ENCODE data around the gene C19orf38. TPM values are rescaled to one million over a fixed set of nuclear protein-coding genes. Genes with fewer than 3 reads are reported as not detected.

The C19orf38 gene
- total and polyA plus RNA-seq, 3 experiments from 2014 or later, result 0.44 to 0.48 TPM; not detected in 1

DNA sequence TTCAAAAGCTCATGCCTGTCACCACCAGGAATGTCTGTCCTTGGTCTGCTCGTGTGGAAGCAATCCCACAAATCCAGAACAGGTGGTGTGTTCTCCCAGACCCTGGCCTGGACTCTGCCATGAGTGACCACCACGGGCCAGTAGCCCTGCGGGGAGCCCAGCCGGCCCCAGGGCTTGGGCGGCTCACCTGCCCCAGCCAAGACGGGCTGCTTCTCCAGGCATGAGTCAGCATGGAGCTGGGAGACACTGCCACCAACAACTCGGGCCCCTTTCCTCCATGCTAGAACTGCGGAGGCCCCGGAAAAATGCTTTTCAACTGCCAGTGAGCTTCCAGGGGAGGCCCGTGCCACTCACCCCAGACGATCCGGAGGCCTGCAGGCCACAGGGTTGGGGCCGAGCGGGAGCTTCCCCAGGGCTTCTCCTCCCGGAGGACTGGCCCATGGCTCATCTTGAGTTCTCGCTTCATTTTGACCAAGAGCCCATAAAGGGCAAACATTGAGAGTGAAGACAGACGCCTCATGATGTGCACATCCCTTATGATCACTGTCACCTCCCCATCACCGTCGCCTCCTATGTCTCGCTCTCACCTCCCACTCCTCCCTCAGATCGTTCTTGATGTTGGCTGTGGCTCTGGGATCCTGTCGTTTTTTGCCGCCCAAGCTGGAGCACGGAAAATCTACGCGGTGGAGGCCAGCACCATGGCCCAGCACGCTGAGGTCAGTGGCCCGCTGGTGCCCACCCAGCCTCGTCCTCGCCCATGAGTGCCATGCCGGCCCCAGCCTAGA, 63.6 kb downstream of the C19orf38 start:
- Histone ChIP-seq H3K4me3 (ENCODE audit: low read length) (no peak overlapping the region), H3K36me3 (ENCODE audit: insufficient read depth, low read length) (peaks cover 5% of the 10 kb centered on the region), H3K27ac (ENCODE audit: low read depth, low read length) (no peak overlapping the region), H3K27me3 (ENCODE audit: insufficient read depth, low read length, poor library complexity, severe bottlenecking) (no peaks in the 10 kb centered on the region), H3K4me1 (ENCODE audit: insufficient read depth, low read length) (no peaks in the 10 kb centered on the region), H3K9me3 (ENCODE audit: low read length) (no peaks in the 10 kb centered on the region)
- Mint-ChIP-seq H3K4me1 (no peaks in the 10 kb centered on the region), H3K36me3 (peaks cover 0 to 68% (median 2%) of the 10 kb centered on the region in 3 donors), H3K4me3 (no peak overlapping the region), H3K27ac (no peak overlapping the region), H3K27me3 (no peaks in the 10 kb centered on the region), H3K9me3 (no peaks in the 10 kb centered on the region)
- no peak for DNase-seq
- POLR2A ChIA-PET, result interaction anchor here (1.0 kb wide), 1 partner anchor 50 kb away, joined by 3 read pairs; no protein-coding TSS in a partner anchor
- CTCF ChIA-PET, result no interaction called here

GRCh38 chr19:10912619-10913018, 64.4 kb downstream of the C19orf38 start:
- no peak overlapping the region for H3K4me3 Mint-ChIP-seq
- no peak for DNase-seq
- no peaks in the 10 kb centered on the region for H3K27me3 ChIP-seq (ENCODE audit: insufficient read depth, low read length, poor library complexity, severe bottlenecking)
- H3K4me1 Mint-ChIP-seq, result no peaks in the 10 kb centered on the region
- H3K4me3 ChIP-seq (ENCODE audit: low read length), result no peak overlapping the region
- POLR2A ChIA-PET, result interaction anchor here (1.0 kb wide), 1 partner anchor 49 kb away, joined by 3 read pairs; no protein-coding TSS in a partner anchor
- peaks cover 0 to 68% (median 2%) of the 10 kb centered on the region in 3 donors for H3K36me3 Mint-ChIP-seq
- H3K4me1 ChIP-seq (ENCODE audit: insufficient read depth, low read length), result no peaks in the 10 kb centered on the region
- CTCF ChIA-PET, result interaction anchor here (1.0 kb wide), 1 partner anchor 48 kb away, joined by 3 read pairs; no protein-coding TSS in a partner anchor
- no peaks in the 10 kb centered on the region for H3K27me3 Mint-ChIP-seq
- H3K9me3 ChIP-seq (ENCODE audit: low read length), result no peaks in the 10 kb centered on the region
- no peak overlapping the region for H3K27ac ChIP-seq (ENCODE audit: low read depth, low read length)
- H3K27ac Mint-ChIP-seq, result peak overlapping the region in 1 of 8 donors; percentile 41
- peaks cover 5% of the 10 kb centered on the region for H3K36me3 ChIP-seq (ENCODE audit: insufficient read depth, low read length)
- H3K9me3 Mint-ChIP-seq, result no peaks in the 10 kb centered on the region

GRCh38 chr19:10913716-10914340, 65.6 kb downstream of the C19orf38 start:
- H3K36me3 ChIP-seq (ENCODE audit: insufficient read depth, low read length), result peaks cover 3% of the 10 kb centered on the region
- H3K36me3 Mint-ChIP-seq, result peaks cover 0 to 62% (median 0%) of the 10 kb centered on the region in 3 donors
- DNase-seq, result no peak
- H3K4me1 ChIP-seq (ENCODE audit: insufficient read depth, low read length), result no peaks in the 10 kb centered on the region
- ChIA-PET CTCF (interaction anchor here (1.0 to 1.6 kb wide), 2 partner anchors 22 to 49 kb away, joined by 3 to 4 read pairs; no protein-coding TSS in a partner anchor), POLR2A (interaction anchor here (0.7 kb wide), 1 partner anchor 21 kb away, joined by 3 read pairs; no protein-coding TSS in a partner anchor)
- H3K27me3 Mint-ChIP-seq, result no peaks in the 10 kb centered on the region
- no peak overlapping the region for H3K27ac ChIP-seq (ENCODE audit: low read depth, low read length)
- H3K27me3 ChIP-seq (ENCODE audit: insufficient read depth, low read length, poor library complexity, severe bottlenecking), result no peaks in the 10 kb centered on the region
- H3K27ac Mint-ChIP-seq, result no peak overlapping the region
- H3K4me1 Mint-ChIP-seq, result no peaks in the 10 kb centered on the region
- H3K9me3 ChIP-seq (ENCODE audit: low read length), result no peaks in the 10 kb centered on the region
- no peaks in the 10 kb centered on the region for H3K9me3 Mint-ChIP-seq
- H3K4me3 ChIP-seq (ENCODE audit: low read length), result no peak overlapping the region
- no peak overlapping the region for H3K4me3 Mint-ChIP-seq

GRCh38 chr19:10915130-10916091, 67.2 kb downstream of the C19orf38 start:
- H3K27me3 ChIP-seq (ENCODE audit: insufficient read depth, low read length, poor library complexity, severe bottlenecking), result no peaks in the 10 kb centered on the region
- Mint-ChIP-seq H3K4me3 (no peak overlapping the region), H3K4me1 (no peaks in the 10 kb centered on the region), H3K27ac (no peak overlapping the region), H3K9me3 (no peaks in the 10 kb centered on the region), H3K36me3 (peaks cover 0 to 63% (median 4%) of the 10 kb centered on the region in 3 donors), H3K27me3 (no peaks in the 10 kb centered on the region)
- H3K36me3 ChIP-seq (ENCODE audit: insufficient read depth, low read length), result no peaks in the 10 kb centered on the region
- ChIA-PET POLR2A (no interaction called here), CTCF (interaction anchor here (1.6 kb wide), 1 partner anchor 21 kb away, joined by 4 read pairs; no protein-coding TSS in a partner anchor)
- no peaks in the 10 kb centered on the region for H3K9me3 ChIP-seq (ENCODE audit: low read length)
- no peak overlapping the region for H3K4me3 ChIP-seq (ENCODE audit: low read length)
- no peak overlapping the region for H3K27ac ChIP-seq (ENCODE audit: low read depth, low read length)
- H3K4me1 ChIP-seq (ENCODE audit: insufficient read depth, low read length), result no peaks in the 10 kb centered on the region
- DNase-seq, result peak in 1 of 5 donors; percentile 43

DNA sequence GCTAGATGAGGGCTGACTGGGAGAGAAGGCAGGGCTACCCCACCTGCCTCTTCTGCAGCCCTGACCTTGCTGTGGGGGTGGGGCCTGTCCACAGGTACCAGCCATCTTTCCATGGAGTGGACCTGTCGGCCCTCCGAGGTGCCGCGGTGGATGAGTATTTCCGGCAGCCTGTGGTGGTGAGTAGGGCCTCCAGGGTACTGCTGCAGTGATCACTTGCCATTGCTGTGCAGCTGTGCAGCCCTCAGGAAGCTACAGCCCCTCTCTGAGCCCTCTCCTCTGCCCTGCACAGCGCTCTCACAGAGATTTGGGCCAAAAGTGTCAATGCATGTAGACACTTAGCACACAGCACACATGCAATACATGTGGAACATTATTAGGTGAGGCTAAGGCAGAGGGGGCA, 68.4 kb downstream of the C19orf38 start:
- no peaks in the 10 kb centered on the region for H3K27me3 ChIP-seq (ENCODE audit: insufficient read depth, low read length, poor library complexity, severe bottlenecking)
- Mint-ChIP-seq H3K4me1 (no peaks in the 10 kb centered on the region), H3K27me3 (no peaks in the 10 kb centered on the region), H3K27ac (no peak overlapping the region), H3K4me3 (no peak overlapping the region), H3K9me3 (no peaks in the 10 kb centered on the region), H3K36me3 (peaks cover 0 to 68% (median 4%) of the 10 kb centered on the region in 3 donors)
- no peaks in the 10 kb centered on the region for H3K4me1 ChIP-seq (ENCODE audit: insufficient read depth, low read length)
- ChIA-PET POLR2A (no interaction called here), CTCF (interaction anchor here (1.8 kb wide), 1 partner anchor 25 kb away, joined by 8 read pairs; no protein-coding TSS in a partner anchor)
- DNase-seq, result peak in 1 of 5 donors; percentile 30
- no peak overlapping the region for H3K27ac ChIP-seq (ENCODE audit: low read depth, low read length)
- H3K4me3 ChIP-seq (ENCODE audit: low read length), result no peak overlapping the region
- no peaks in the 10 kb centered on the region for H3K36me3 ChIP-seq (ENCODE audit: insufficient read depth, low read length)
- no peaks in the 10 kb centered on the region for H3K9me3 ChIP-seq (ENCODE audit: low read length)

GRCh38 chr19:10918359-10918758, 70.1 kb downstream of the C19orf38 start:
- Mint-ChIP-seq H3K36me3 (peaks cover 0 to 67% (median 6%) of the 10 kb centered on the region in 3 donors), H3K9me3 (no peaks in the 10 kb centered on the region), H3K4me3 (no peak overlapping the region), H3K27me3 (no peaks in the 10 kb centered on the region), H3K27ac (no peak overlapping the region), H3K4me1 (no peaks in the 10 kb centered on the region)
- CTCF ChIA-PET, result no interaction called here
- Histone ChIP-seq H3K27me3 (ENCODE audit: insufficient read depth, low read length, poor library complexity, severe bottlenecking) (no peaks in the 10 kb centered on the region), H3K9me3 (ENCODE audit: low read length) (no peaks in the 10 kb centered on the region), H3K4me1 (ENCODE audit: insufficient read depth, low read length) (no peaks in the 10 kb centered on the region), H3K36me3 (ENCODE audit: insufficient read depth, low read length) (no peaks in the 10 kb centered on the region), H3K4me3 (ENCODE audit: low read length) (no peak overlapping the region), H3K27ac (ENCODE audit: low read depth, low read length) (no peak overlapping the region)
- DNase-seq, result no peak
- POLR2A ChIA-PET, result no interaction called here
